CD4-positive, alpha-beta T cell treated with Interleukin-17A for 4 hours (primary cell): ENCODE measurements around the gene RCSD1.
A peak's percentile ranks its signal among the peaks of the same experiment; 100 is the strongest.

Experiments used
- DNase-seq: peaks from one replicate; pipeline ENCODE4 v3.0.0-alpha.2; 2020; ENCODE audit warnings: mixed read lengths

Gene RCSD1

GRCh38 chr1:167693425-167694045 is 63.5 kb downstream of the RCSD1 start:
- DNase-seq, result no peak

- no peak for DNase-seq
These were observed 64.7 kb downstream of the RCSD1 start for GRCh38 chr1:167694691-167695090.

- DNase-seq, result no peak
These were observed 65.1 kb downstream of the RCSD1 start for GRCh38 chr1:167695147-167695546.

GRCh38 chr1:167695756-167696561 is 65.9 kb downstream of the RCSD1 start:
- no peak for DNase-seq

- no peak for DNase-seq
These were observed 67.7 kb downstream of the RCSD1 start for GRCh38 chr1:167697667-167698141.

GRCh38 chr1:167698313-167698712 is 68.3 kb downstream of the RCSD1 start:
- DNase-seq, result no peak

- no peak for DNase-seq
These were observed 71.5 kb downstream of the RCSD1 start for GRCh38 chr1:167701510-167701909.

- no peak for DNase-seq
These were observed 73.5 kb downstream of the RCSD1 start for GRCh38 chr1:167703557-167703956.

GRCh38 chr1:167704715-167705114 is 74.7 kb downstream of the RCSD1 start:
- no peak for DNase-seq

GRCh38 chr1:167705250-167705649 is 75.2 kb downstream of the RCSD1 start:
- DNase-seq, result no peak

GRCh38 chr1:167706363-167706762 is 76.3 kb downstream of the RCSD1 start:
- DNase-seq, result no peak

- no peak for DNase-seq
These were observed 77.2 kb downstream of the RCSD1 start for GRCh38 chr1:167706931-167707877.

- DNase-seq, result no peak
These were observed 77.9 kb downstream of the RCSD1 start for GRCh38 chr1:167707942-167708341.

GRCh38 chr1:167708940-167709389 is 78.9 kb downstream of the RCSD1 start:
- no peak for DNase-seq

- DNase-seq, result no peak
These were observed 80.8 kb downstream of the RCSD1 start for GRCh38 chr1:167710836-167711235.

GRCh38 chr1:167711797-167712196 is 81.8 kb downstream of the RCSD1 start:
- DNase-seq, result no peak

GRCh38 chr1:167713330-167714081 is 83.5 kb downstream of the RCSD1 start:
- peak; percentile 29 for DNase-seq

- no peak for DNase-seq
These were observed 84.0 kb downstream of the RCSD1 start for GRCh38 chr1:167714098-167714438.

- peak; percentile 89 for DNase-seq
These were observed 84.6 kb downstream of the RCSD1 start for GRCh38 chr1:167714439-167715156.

- DNase-seq, result peak; percentile 88
These were observed 85.3 kb downstream of the RCSD1 start for GRCh38 chr1:167715157-167715999.

GRCh38 chr1:167716000-167716271 is 85.9 kb downstream of the RCSD1 start:
- no peak for DNase-seq
